GM18505 (cell line): ENCODE results near the gene SAMD11.

ENCODE experiments used
- ATAC-seq: cut with Tn5 transposase; IDR thresholded peaks from one replicate; pipeline ENCODE4 v1.9.1; 2021; ENCODE audit not compliant: unreplicated experiment
- POLR2A ChIP-seq: IDR thresholded peaks from 4 replicates; pipeline ENCODE4 v1.6.1; 2011; ENCODE audit warnings: borderline replicate concordance; ENCODE audit not compliant: insufficient read depth, insufficient read length; ENCODE audit errors: extremely low read depth

Gene SAMD11

GRCh38 chr1:959731-960362 lies 36.1 kb downstream of the SAMD11 start:
- TF ChIP-seq POLR2A: no peak
- no peak for ATAC-seq

GRCh38 chr1:960363-961131 lies 36.8 kb downstream of the SAMD11 start, which contains the start of gene KLHL17:
Gene KLHL17 (plus strand): TSS chr1:960584. CDS start chr1:960694, 110 bp downstream.
- TF ChIP-seq POLR2A: no peak
- peak; percentile 38 for ATAC-seq

- no peak for TF ChIP-seq POLR2A
- ATAC-seq: no peak
These were observed 37.5 kb downstream of the SAMD11 start for GRCh38 chr1:961132-961669.

- TF ChIP-seq POLR2A: no peak
- no peak for ATAC-seq
These were observed 38.9 kb downstream of the SAMD11 start for GRCh38 chr1:962381-963300.

- no peak for ATAC-seq
These were observed 39.6 kb downstream of the SAMD11 start for GRCh38 chr1:963301-963651.

GRCh38 chr1:963746-964525 lies 40.2 kb downstream of the SAMD11 start:
- no peak for TF ChIP-seq POLR2A
- ATAC-seq: no peak

More at GRCh38 chr1:963301-963651, 39.6 kb downstream of the SAMD11 start:
- TF ChIP-seq POLR2A: no peak

- ATAC-seq: no peak
- TF ChIP-seq POLR2A: no peak
These were observed 41.2 kb downstream of the SAMD11 start for GRCh38 chr1:964691-965525.

GRCh38 chr1:965526-966134 lies 41.9 kb downstream of the SAMD11 start:
- TF ChIP-seq POLR2A: no peak
- ATAC-seq: no peak

- peak; percentile 28 for ATAC-seq
- TF ChIP-seq POLR2A: no peak
These were observed 42.5 kb downstream of the SAMD11 start, which contains the start of gene PLEKHN1 for GRCh38 chr1:966135-966703. Gene PLEKHN1 (plus strand): TSS chr1:966482. CDS start chr1:966532, 50 bp downstream.

GRCh38 chr1:966704-967300 lies 43.1 kb downstream of the SAMD11 start:
- no peak for TF ChIP-seq POLR2A
- ATAC-seq: peak; percentile 45

- ATAC-seq: no peak
- no peak for TF ChIP-seq POLR2A
These were observed 44.0 kb downstream of the SAMD11 start for GRCh38 chr1:967466-968343.
